ENCODE measurements around the gene CTU2.

CTU2 gene

GRCh38 chr16:88695753-88696152, 10.6 kb upstream of the CTU2 start:
- DNase-seq (ENCODE audit: insufficient read length, low spot score): no peak
- no peak for FAIRE-seq

DNA sequence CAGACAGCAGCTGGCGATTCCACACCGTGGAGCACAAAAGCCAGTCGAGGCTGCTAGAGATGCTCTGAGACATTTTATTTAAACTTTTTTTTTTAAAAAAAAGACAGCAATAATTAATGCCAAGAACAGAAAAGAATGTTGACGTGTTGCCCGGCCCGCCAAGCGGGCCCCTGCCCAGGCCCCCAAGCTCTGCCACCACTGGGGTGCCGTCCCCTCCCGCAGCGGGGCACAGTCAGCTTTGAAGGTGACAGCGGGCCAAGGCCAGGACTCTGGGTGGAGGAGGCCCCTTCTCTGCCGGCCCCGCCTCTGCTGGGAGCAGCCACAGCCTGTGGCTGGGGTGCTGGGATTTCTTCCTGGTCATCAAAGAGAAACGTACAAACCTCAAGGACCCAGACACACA, 9.9 kb upstream of the CTU2 start:
- DNase-seq (ENCODE audit: insufficient read length, low spot score): no peak
- no peak for FAIRE-seq

DNA sequence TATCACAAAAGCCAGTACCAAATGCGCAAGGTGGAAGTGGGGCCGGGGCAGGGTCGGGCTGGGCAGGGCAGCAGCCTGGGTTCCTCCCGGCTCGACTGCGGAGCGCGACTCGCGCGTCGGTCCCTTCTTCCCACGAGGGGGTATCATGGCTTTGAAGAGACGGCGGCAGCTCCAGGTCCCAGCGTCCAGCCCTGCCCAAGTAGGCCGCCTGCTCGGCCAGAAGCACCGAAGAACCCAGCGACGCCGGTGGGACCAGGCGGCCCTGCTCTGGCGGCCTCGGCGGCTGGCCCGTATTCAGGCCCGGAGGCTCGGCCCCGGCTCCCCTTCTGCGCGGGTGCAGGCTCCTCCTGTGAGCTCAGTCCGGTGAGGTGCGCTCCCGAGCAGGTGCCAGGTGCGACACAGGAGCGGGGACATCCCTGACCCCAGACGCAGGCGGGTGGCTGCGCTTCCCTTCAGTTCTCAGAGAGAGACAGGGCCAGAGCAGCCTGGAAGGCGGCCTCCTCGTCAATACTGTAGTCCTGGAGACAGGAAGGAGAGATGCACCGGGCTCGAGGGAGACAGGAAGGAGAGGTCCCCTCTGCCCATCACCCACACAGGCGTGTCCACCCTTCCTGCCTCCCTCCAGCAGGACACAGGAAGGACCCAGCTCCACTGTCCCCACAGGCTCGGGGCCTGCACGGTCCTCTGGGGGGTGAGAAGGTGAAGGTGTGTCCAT, 9.0 kb upstream of the CTU2 start:
- DNase-seq (ENCODE audit: insufficient read length, low spot score) (no peak), FAIRE-seq (peak; percentile 51)

DNA sequence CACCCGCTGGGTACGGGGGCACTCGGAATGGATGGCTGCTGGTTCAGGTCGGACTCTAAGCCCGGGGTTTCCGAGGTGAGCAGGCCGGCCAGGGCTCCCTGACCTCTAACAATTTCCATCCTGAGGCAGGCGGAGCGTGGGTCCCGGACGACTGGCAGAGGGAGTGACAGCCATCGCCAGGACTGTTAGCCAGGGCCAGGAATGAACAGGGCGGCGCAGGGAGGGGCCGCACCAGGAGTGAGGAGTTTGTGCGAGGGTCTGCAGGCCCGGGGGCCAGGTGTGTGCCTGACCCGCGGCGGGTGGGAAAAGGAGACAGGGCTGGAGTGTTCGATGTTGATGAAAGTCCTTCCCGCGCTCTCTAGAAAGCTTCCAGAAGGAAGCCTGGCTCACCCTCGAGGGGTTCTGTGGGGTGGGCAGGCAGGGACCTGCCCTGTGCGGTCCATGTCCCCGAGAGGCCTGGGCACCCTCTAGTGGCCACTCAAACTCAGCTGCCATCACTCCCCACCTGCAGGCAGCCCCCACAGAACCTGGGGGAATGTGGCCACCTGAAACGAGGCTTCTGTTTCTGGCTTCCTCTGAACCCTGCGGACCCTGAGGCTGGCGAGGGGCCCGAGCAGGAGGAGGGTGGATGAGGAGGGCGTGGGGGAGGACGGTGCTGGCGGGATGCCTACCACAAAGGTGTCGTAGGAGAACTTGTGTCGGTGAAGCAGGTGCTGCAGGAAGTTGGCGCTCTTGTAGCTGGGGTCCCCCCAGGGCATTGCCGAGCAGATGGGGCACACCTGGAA, 8.3 kb upstream of the CTU2 start:
- DNase-seq (ENCODE audit: insufficient read length, low spot score) (no peak), FAIRE-seq (peak; percentile 26)

DNA sequence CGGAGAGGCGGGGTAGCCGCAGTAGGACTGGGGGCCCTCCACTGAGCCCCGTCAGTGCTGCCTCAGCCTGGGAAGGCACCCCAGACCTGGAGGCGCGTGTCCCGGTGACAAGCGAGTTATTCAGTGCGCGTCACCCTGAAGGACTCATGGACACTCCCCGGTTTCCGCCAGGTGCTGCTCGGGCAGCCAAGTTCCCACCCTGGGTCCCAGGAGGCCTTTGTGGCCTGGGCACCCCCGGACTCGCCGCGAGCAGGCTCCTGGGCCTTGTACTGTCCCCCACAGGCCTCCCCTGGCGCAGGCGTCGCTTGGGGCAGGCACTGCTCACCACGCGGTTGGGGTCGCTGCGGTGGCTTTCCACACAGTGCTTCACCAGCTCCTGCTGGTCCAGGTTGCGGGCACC, 7.7 kb upstream of the CTU2 start:
- FAIRE-seq (no peak), DNase-seq (ENCODE audit: insufficient read length, low spot score) (no peak)

GRCh38 chr16:88699180-88699579, 7.1 kb upstream of the CTU2 start:
- FAIRE-seq: no peak
- DNase-seq (ENCODE audit: insufficient read length, low spot score): no peak

DNA sequence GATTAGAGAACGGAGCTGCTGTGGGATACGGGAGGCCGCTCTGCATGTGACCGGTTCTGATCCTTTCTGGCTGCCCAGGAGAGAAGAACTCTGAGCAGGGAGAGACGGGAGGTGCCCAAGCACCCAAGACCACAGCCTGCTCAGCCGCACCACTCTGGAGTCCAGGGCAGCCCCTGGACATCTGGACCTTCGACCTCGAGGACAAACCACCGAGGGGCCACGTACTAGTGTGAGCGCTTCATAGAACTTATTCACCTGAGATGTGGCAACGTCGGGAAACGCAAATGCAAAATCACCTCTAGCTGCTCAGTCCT, 6.0 kb upstream of the CTU2 start:
- FAIRE-seq: no peak
- no peak for DNase-seq (ENCODE audit: insufficient read length, low spot score)

DNA sequence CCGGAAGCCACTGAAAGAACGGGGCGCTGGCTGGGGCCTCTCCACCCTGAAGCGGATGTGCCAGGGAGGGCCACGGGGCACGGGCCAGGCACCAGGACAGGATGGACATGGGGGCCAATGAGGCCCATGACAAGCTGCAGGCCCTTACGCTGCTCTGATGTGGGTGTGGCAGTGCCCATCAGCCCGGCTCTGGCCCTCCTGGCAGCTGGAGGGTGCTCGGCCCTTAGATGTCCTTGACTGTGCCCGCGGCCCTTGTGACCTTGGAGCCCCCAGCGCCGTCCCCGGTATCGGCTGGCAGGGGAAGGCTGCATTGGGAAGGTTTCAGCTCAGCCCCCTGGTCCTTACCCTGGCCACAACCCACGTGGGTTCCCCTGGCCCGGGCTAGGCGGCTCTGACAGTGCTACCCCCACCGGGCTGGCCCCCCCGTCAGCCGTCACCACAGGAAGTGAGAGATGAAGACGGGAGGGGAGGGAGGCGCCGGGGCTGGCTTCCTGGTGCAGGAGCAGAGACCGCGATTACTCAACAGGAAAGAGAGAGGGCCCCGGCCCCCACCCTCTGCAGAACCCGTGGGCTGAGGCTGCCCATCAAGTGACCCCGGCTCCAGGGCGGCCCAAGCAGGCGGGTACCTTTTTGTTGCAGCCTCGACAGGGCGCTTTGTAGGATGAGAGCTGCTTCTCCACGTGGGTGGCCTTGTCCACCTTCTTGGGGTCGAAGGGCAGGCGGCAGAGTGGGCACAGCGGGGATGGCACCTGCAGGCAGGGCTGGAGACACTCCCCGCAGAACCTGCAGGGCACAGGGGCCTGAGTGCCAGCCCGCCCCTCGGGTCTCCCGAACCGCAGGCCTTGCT, 5.4 kb upstream of the CTU2 start:
- DNase-seq (ENCODE audit: insufficient read length, low spot score) (peak; percentile 93), FAIRE-seq (peak; percentile 94)

GRCh38 chr16:88701581-88702370, 4.5 kb upstream of the CTU2 start:
- DNase-seq (ENCODE audit: insufficient read length, low spot score): no peak
- FAIRE-seq: no peak

GRCh38 chr16:88702371-88703210, 3.7 kb upstream of the CTU2 start:
- FAIRE-seq: no peak
- DNase-seq (ENCODE audit: insufficient read length, low spot score): no peak

DNA sequence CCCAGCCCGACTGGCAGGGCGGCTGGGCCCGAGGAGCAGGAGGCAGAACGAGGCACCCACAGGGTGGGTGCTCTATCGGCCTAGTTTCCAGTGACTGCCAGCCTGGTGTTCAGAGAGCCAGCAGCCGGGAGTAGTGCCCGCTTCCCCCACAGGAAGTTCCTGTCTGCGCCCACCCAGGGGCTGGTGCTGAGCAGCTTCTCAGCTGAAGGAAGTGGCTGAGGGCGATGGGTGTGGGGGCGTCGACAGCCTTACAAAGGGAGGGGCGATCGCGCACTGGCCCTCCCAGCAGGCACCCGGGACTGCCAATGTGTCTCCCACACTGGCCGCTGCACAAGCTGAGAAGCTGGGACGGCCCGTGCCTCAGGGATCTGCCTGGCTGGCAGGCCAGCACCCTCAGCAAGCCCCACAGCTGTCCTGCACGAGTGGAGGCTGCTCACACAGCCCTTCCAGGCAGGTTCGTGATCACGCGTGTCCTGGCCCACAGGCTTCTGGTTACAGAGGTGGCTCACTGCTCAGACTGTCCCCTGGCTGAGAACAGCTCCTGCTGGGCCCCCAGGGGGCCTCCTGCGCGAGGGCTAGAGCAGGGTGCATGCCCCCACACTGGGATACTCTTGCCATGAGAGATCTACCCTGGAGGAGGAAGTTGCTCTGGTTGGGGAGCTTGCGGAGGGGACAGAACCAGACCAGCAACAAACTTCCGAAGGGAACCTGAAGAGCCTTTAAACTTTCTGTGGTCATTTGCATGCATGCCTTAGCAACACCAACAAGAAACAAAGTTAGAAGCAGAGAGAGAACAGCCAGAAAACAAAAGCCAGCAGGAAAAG, 2.6 kb upstream of the CTU2 start:
- FAIRE-seq: no peak
- DNase-seq (ENCODE audit: insufficient read length, low spot score): no peak

GRCh38 chr16:88705076-88705684, 1.1 kb upstream of the CTU2 start:
- no peak for DNase-seq (ENCODE audit: insufficient read length, low spot score)
- no peak for FAIRE-seq

- DNase-seq (ENCODE audit: insufficient read length, low spot score): peak; percentile 24
- peak; percentile 57 for FAIRE-seq
These were observed 488 bp upstream of the CTU2 start for GRCh38 chr16:88705801-88706228.

- FAIRE-seq: no peak
- DNase-seq (ENCODE audit: insufficient read length, low spot score): no peak
These were observed 893 bp downstream of the CTU2 start for GRCh38 chr16:88706965-88707826.

DNA sequence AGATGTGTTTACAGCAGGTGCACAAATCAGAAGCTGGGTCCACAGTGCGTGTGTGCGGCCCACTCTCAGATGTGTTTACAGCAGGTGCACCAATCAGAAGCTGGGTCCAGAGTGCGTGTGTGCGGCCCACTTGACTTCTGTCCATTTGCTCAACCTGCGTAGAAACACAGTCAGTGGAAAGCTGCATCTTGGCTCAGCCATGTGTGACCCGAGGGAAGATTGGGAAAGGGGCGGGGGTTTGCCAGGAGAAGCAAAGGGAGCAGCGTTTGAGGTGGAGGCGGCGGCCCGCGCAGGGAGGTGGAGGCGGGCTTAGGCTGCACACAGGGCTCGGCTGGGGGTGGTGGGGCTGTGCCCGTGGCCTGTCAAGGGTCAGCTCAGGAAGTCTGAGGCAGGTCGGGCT, 4.3 kb downstream of the CTU2 start:
- DNase-seq (ENCODE audit: insufficient read length, low spot score): no peak
- FAIRE-seq: no peak

DNA sequence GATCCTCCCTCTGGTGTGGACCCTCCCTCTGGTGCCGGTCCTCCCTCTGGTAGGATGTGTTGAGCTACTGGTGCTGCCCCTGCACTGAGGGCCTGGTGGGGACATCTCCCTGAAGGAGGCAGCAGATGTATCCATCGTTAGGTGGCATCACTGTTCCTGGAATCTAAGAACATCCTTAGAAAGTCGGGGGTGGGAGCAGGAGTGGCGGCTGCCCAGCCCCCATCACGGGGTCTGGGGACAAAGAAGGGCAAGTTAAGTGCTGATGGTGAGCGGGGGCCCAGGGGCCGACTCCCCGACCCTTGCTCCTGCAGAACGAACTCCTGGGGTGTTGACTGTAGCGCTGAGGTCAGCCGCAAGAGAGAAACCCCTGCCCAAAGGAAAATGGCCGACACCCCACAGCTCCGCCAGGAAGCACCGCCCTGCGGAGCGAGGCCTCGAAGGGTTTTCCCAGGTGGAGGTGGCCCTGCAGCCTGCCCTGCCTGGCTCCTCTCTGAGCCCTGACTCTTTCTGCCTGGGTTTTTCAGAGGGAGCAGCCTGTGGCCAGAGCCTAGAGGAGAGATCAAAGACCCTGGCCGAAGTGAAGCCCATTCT, 5.5 kb downstream of the CTU2 start:
- DNase-seq (ENCODE audit: insufficient read length, low spot score): no peak
- FAIRE-seq: no peak

DNA sequence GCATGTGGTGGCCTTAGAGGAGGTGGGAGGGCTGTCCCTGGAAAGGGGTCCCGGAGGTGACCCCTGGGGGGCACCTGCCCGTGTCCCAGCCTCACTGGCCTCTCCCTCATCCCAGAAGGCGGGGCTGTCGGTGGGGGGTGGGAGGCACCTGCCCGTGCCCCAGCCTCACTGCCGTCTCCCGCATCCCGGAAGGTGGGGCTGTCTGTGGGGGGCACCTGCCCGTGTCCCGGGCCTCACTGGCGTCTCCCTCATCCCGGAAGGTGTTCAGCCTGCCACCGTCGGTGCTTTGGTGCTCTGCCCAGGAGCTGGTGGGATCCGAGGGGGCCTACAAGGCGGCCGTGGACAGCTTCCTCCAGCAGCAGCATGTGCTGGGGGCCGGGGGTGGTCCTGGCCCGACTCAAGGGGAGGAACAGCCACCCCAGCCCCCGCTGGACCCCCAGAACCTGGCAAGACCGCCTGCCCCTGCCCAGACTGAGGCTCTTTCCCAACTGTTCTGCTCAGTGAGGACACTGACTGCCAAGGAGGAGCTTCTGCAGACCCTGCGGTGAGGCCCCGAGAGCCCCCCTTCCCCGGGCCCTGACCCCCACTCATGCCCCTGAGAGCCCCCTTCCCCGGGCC, 6.2 kb downstream of the CTU2 start:
- DNase-seq (ENCODE audit: insufficient read length, low spot score) (no peak), FAIRE-seq (no peak)
